Muscle of leg (tissue), 11 donors: ENCODE results near the gene APOA4. TPM values are rescaled to one million over a fixed set of nuclear protein-coding genes. Genes with fewer than 3 reads are reported as not detected.

ENCODE experiments used
- DNase-seq: peaks from one replicate; pipeline ENCODE4 v3.0.0; 2013
- H3K27ac ChIP-seq: one replicate; pipeline ENCODE4 v1.5.1; 2013; ENCODE audit warnings: mild to moderate bottlenecking, low read length, control low read depth
- H3K27me3 ChIP-seq: one replicate; pipeline ENCODE4 v1.6.1; 2013; ENCODE audit warnings: low read length; ENCODE audit not compliant: control insufficient read depth, insufficient read depth
- H3K36me3 ChIP-seq: one replicate; pipeline ENCODE4 v1.6.1; 2013; ENCODE audit warnings: low read length; ENCODE audit not compliant: control insufficient read depth, insufficient read depth
- H3K4me1 ChIP-seq: one replicate; pipeline ENCODE4 v1.6.1; 2013; ENCODE audit warnings: low read length; ENCODE audit not compliant: control insufficient read depth, insufficient read depth
- H3K4me3 ChIP-seq: one replicate; pipeline ENCODE4 v1.5.1; 2013; ENCODE audit warnings: low read length, control low read depth
- H3K9me3 ChIP-seq: replicated peaks from 2 replicates; pipeline ENCODE4 v1.6.1; 2013; ENCODE audit warnings: low read depth, low read length; ENCODE audit not compliant: control insufficient read depth
- WGBS: methylation state at CpG from one replicate; pipeline ENCODE4 v1.1.5; 2013; ENCODE audit warnings: missing lambda C conversion rate; ENCODE audit not compliant: insufficient coverage; 5-methylcytosine and 5-hydroxymethylcytosine counted together
- polyA plus RNA-seq, 8 donors: library from polyadenylated mRNA; unstranded; fragments of 120-200 nt; gene quantifications; one replicate each; pipeline versions ENCODE4 v1.2.1 to v1.2.3, GENCODE V29; 2013; ENCODE audit warnings: inconsistent platforms in 1 of 8, low replicate concordance in 1 of 8; ENCODE audit not compliant: insufficient read length in 8 of 8, insufficient read depth in 1 of 8
- total RNA-seq: library from RNA; stranded (reverse); fragments of 120-200 nt; gene quantifications from one replicate; pipeline ENCODE4 v1.2.4, GENCODE V29; 2013

APOA4 gene
- total and polyA plus RNA-seq, 9 donors: 0.23 to 178 (median 17.1) TPM; not detected in 5

DNA sequence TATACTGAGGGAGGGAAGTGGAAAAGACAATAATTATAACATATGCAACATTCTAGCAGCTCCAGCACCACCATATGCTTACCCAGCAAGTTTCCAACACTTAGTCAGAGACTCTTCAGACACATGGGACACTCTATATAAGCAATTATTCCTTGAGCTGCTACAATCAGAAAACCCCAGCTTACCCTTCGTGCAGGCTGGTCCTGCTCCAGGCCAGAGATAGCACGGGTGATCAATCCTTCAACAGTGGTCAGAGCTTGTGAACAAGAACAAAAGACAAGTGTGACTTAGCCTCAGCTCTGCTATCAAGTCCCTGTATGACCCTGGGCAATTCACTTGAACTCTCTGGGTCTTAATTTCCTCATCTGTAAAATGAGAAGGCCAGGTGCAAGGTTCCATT lies 36.8 kb downstream of the APOA4 start:
- Histone ChIP-seq H3K4me1 (peaks cover 17% of the 10 kb centered on the region), H3K27ac (no peak overlapping the region), H3K4me3 (no peak overlapping the region), H3K27me3 (no peaks in the 10 kb centered on the region), H3K9me3 (no peaks in the 10 kb centered on the region), H3K36me3 (peaks cover 44% of the 10 kb centered on the region)
- no peak for DNase-seq
- 94% methylated on average over 2 of the region's 2 CpGs for WGBS

GRCh38 chr11:116782728-116783127 lies 40.4 kb downstream of the APOA4 start:
- no peak overlapping the region for H3K4me3 ChIP-seq
- no peaks in the 10 kb centered on the region for H3K9me3 ChIP-seq
- peaks cover 7% of the 10 kb centered on the region for H3K4me1 ChIP-seq
- peaks cover 63% of the 10 kb centered on the region for H3K36me3 ChIP-seq
- no peak overlapping the region for H3K27ac ChIP-seq
- WGBS: 93% methylated on average over 3 of the region's 4 CpGs
- H3K27me3 ChIP-seq: no peaks in the 10 kb centered on the region
- no peak for DNase-seq

- Histone ChIP-seq H3K9me3 (no peaks in the 10 kb centered on the region), H3K27ac (no peak overlapping the region), H3K4me1 (no peaks in the 10 kb centered on the region), H3K36me3 (peaks cover 47% of the 10 kb centered on the region), H3K27me3 (no peaks in the 10 kb centered on the region), H3K4me3 (no peak overlapping the region)
- WGBS: 98% methylated on average over 4 of the region's 4 CpGs
- DNase-seq: no peak
Observed at GRCh38 chr11:116778556-116778955, 44.5 kb downstream of the APOA4 start.

DNA sequence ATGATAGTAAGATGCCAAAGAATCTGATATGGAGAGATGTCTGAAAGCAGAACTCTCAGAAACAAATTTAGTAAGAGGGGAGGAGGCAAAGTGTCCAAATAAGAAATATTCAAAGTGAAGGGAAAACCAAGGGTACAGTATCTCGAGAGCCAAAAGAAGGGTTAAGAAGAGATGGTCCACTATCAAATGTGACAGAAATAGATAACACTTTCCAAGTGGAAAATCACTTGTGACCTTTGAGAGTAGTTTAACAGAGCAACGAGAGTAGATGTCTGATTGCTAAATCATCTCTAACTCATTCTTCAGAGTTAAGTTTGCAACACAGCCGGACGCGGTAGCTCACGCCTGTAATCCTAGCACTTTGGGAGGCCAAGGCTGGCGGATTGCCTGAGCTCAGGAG lies 46.0 kb downstream of the APOA4 start:
- no peak overlapping the region for H3K27ac ChIP-seq
- no peak overlapping the region for H3K4me3 ChIP-seq
- DNase-seq: no peak
- WGBS: 84% methylated on average over 6 of the region's 7 CpGs
- H3K36me3 ChIP-seq: peaks cover 34% of the 10 kb centered on the region
- peaks cover 3% of the 10 kb centered on the region for H3K4me1 ChIP-seq
- no peaks in the 10 kb centered on the region for H3K27me3 ChIP-seq
- no peaks in the 10 kb centered on the region for H3K9me3 ChIP-seq

- Histone ChIP-seq H3K4me3 (no peak overlapping the region), H3K36me3 (peaks cover 32% of the 10 kb centered on the region), H3K27me3 (no peaks in the 10 kb centered on the region), H3K27ac (no peak overlapping the region), H3K9me3 (no peaks in the 10 kb centered on the region), H3K4me1 (peaks cover 8% of the 10 kb centered on the region)
- no peak for DNase-seq
Observed at GRCh38 chr11:116776522-116776984, 46.6 kb downstream of the APOA4 start.

DNA sequence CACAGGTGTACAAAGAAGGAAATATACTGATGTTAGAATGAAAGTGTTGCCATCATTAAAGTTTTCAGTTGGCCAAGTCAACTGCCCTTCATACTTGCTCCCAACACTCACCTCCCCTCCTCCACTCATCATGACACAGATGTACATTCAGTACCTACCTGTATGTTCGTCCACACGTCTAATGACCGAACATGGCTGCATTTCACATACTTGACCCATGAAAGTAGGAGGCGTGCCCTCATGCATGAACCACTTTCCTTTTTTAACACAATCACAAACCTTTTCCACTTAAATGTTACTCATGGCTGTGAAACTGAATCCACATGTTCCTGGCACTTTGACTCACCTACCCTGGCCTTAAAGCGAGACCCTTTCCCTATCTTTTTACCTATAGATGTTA lies 47.1 kb downstream of the APOA4 start:
- Histone ChIP-seq H3K36me3 (peaks cover 32% of the 10 kb centered on the region), H3K27ac (no peak overlapping the region), H3K27me3 (no peaks in the 10 kb centered on the region), H3K4me1 (peaks cover 11% of the 10 kb centered on the region), H3K9me3 (no peaks in the 10 kb centered on the region), H3K4me3 (no peak overlapping the region)
- 84% methylated on average over 4 of the region's 5 CpGs for WGBS
- no peak for DNase-seq

GRCh38 chr11:116774661-116775060 lies 48.4 kb downstream of the APOA4 start:
- no peak overlapping the region for H3K4me3 ChIP-seq
- H3K36me3 ChIP-seq: peaks cover 29% of the 10 kb centered on the region
- no peak for DNase-seq
- H3K27me3 ChIP-seq: no peaks in the 10 kb centered on the region
- no peaks in the 10 kb centered on the region for H3K9me3 ChIP-seq
- no peak overlapping the region for H3K27ac ChIP-seq
- 74% methylated on average over 4 of the region's 5 CpGs for WGBS
- H3K4me1 ChIP-seq: peaks cover 13% of the 10 kb centered on the region

DNA sequence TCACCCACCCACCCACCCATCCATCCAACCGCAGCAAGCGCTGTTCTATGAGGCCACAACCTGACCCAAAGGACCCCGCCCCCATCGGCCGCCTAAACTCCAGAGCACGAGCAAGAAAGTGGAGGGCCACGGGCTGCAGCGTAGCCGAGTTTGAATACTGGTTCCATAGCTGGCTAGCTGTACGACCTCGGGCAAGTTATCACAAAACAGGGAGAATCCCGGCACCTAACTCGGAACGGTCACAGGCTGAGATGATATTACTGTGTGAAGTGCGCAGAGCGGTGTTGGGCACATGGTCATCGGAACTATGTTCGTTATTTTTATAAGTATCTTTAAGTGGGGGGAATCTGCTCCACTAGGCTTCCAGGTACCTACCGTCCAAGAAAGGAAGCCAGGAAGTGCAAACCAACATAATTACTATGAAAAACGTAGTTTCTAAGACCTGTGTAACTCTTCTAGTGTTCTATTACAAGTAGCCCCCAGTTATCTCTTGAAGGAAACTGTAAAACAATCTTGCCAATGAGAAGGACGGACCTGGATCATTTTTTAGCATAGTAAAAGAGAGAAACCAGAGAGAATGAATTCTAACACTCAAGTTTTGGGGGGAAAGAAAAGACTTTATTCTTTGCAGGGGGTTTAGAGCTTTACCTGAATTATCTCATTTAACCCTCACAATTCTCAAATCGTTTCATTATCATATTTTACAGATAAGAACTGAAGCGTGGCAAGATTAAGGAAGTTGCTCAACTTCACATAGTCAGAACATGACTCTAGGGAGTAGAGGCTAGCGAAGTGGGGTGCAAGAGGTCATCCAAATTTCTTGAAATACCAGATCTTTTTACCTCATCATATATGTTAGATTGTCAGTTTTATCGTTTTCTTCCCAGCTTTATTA lies 49.7 kb downstream of the APOA4 start:
- H3K4me3 ChIP-seq: peak overlapping the region; percentile 99
- H3K4me1 ChIP-seq: peaks cover 13% of the 10 kb centered on the region
- H3K27me3 ChIP-seq: no peaks in the 10 kb centered on the region
- H3K36me3 ChIP-seq: peaks cover 19% of the 10 kb centered on the region
- 2% methylated on average over 14 of the region's 25 CpGs for WGBS
- no peaks in the 10 kb centered on the region for H3K9me3 ChIP-seq
- peak overlapping the region; percentile 95 for H3K27ac ChIP-seq
- no peak for DNase-seq

GRCh38 chr11:116772443-116773202 lies 50.5 kb downstream of the APOA4 start, which contains the start of gene BUD13:
Gene BUD13 (minus strand): TSS chr11:116772987. CDS start chr11:116772964, 23 bp downstream.
- Histone ChIP-seq H3K4me1 (peaks cover 13% of the 10 kb centered on the region), H3K27ac (peak within 1 kb of the TSS; percentile 95), H3K9me3 (no peaks in the 10 kb centered on the region), H3K4me3 (peak within 1 kb of the TSS; percentile 99), H3K36me3 (peaks cover 13% of the 10 kb centered on the region), H3K27me3 (no peaks in the 10 kb centered on the region)
- under 1% methylated on average over 71 of the region's 73 CpGs for WGBS
- DNase-seq: peak; percentile 94

DNA sequence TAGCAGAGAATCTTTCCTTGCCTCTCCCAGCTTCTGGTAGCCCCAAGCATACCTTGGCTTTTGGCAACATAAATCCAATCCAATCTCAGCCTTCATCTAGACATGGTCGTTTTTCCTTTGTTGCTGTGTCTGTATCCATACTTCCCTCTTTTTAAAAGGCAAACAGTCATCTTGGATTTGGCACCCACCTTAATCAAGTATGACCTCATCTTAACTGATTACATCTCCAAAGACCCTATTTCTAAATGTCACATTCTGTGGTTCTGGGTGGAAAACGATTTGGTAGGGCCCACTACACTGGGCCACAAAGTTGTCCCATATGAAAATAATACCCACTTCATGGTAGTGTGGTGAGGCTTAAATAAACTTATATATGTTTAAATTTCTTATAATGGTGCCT lies 51.2 kb downstream of the APOA4 start:
- H3K27me3 ChIP-seq: no peaks in the 10 kb centered on the region
- H3K4me1 ChIP-seq: peaks cover 13% of the 10 kb centered on the region
- H3K9me3 ChIP-seq: no peaks in the 10 kb centered on the region
- peak overlapping the region; percentile 95 for H3K27ac ChIP-seq
- peaks cover 13% of the 10 kb centered on the region for H3K36me3 ChIP-seq
- H3K4me3 ChIP-seq: peak overlapping the region; percentile 99
- DNase-seq: no peak
- whole genome bisulfite sequencing: no CpG with 5 or more reads among the region's 2 CpGs
